ENCODE measurements around the gene SCOC. TPM values are rescaled to one million over a fixed set of nuclear protein-coding genes. Genes with fewer than 3 reads are reported as not detected.

The SCOC gene
- total and polyA plus RNA-seq, 9 of the 15 experiments (the other 6 are each of a cell fraction or from before 2014, with no cell fraction given) = 16.8 to 110 (median 46.7) TPM

- TF ChIP-seq ZNF668 (CRISPR knock-in tag; IDR thresholded peaks at IDR 0.05) = no peak
- no peak for TF ChIP-seq IFI16 (CRISPR knock-in tag; IDR thresholded peaks at IDR 0.05)
- TF ChIP-seq RUNX1 (IDR thresholded peaks at IDR 0.05; ENCODE audit: low read depth) = no peak
Measured at GRCh38 chr4:140342620-140343019, 30.8 kb upstream of the SCOC start (continued).

GRCh38 chr4:140343303-140343702 lies 30.1 kb upstream of the SCOC start:
- ChIA-PET CTCF (ENCODE audit: low intra/inter-chr PET ratio) (no interaction called here), POLR2A (no interaction called here)
- no peak overlapping the region for H3K4me2 ChIP-seq (ENCODE audit: insufficient read depth, low read length)
- H3K27me3 ChIP-seq (ENCODE audit: control insufficient read depth in 2 of 2, insufficient read depth in 2 of 2, low read length in 2 of 2) = peaks cover 8 to 21% of the 10 kb centered on the region in 2 experiments
- DNase-seq (ENCODE audit: extremely low read depth in 1 of 4, low spot score in 3 of 4) (no peak), FAIRE-seq (no peak), ATAC-seq (no peak)
- H3K4me1 ChIP-seq (replicated peaks in 1 of 2; ENCODE audit: control insufficient read depth in 2 of 2, insufficient read depth in 2 of 2, low read length in 2 of 2) = no peaks in the 10 kb centered on the region; a peak in 1 of 5 replicates
- TF ChIP-seq ZNF717 (CRISPR knock-in tag; IDR thresholded peaks at IDR 0.05) (no peak), NFIC (IDR thresholded peaks at IDR 0.05) (peak; percentile 56), FOXO4 (CRISPR knock-in tag; IDR thresholded peaks at IDR 0.05) (no peak), ZNF184 (CRISPR knock-in tag; IDR thresholded peaks at IDR 0.05) (no peak), ZNF668 (CRISPR knock-in tag; IDR thresholded peaks at IDR 0.05) (no peak)
- H4K20me1 ChIP-seq (replicated peaks; ENCODE audit: control insufficient read depth, insufficient read depth, low read length) = no peaks in the 10 kb centered on the region
- intact Hi-C loops (cut with micrococcal nuclease) = no loop called here
- H3K9me3 ChIP-seq (replicated peaks; ENCODE audit: control insufficient read depth, insufficient read depth, low read depth, low read length) = no peaks in the 10 kb centered on the region
- H3K9me1 ChIP-seq (ENCODE audit: control insufficient read depth, insufficient read depth, low read length) = no peaks in the 10 kb centered on the region
- WGBS (ENCODE audit: insufficient coverage, low coverage, missing lambda C conversion rate) = 3% methylated on average over 5 of the region's 5 CpGs
- no peaks in the 10 kb centered on the region for H3K36me3 ChIP-seq (ENCODE audit: control insufficient read depth, insufficient read depth, low read length)
- H3K79me2 ChIP-seq (ENCODE audit: control insufficient read depth, insufficient read depth, low read length) = no peaks in the 10 kb centered on the region
- in situ Hi-C loops (cut with MboI) = no loop called here
- no peak overlapping the region for H3K4me3 ChIP-seq
- no peak overlapping the region for H2AFZ ChIP-seq (ENCODE audit: low read depth, low read length)
- BruUV-seq (replicated peaks) = no TSS peak
- no peak overlapping the region for H3K9ac ChIP-seq (ENCODE audit: insufficient read depth in 1 of 2, low read depth in 2 of 2, low read length in 2 of 2)
- no peak overlapping the region for H3K27ac ChIP-seq (ENCODE audit: extremely low read depth, low read depth, low read length)
